ENCODE measurements around the gene ARHGAP31.
A peak's percentile ranks its signal among the peaks of the same experiment; 100 is the strongest.
"Not testable (repeated sequence)": the region's sequence is repeated elsewhere in the genome, so short reads cannot be mapped to it uniquely, and the experiment has no call there.

Gene ARHGAP31

GRCh38 chr3:119322021-119322834 lies 28.0 kb downstream of the ARHGAP31 start:
- no peak for DNase-seq

- peak; percentile 92 for DNase-seq
These were observed 28.9 kb downstream of the ARHGAP31 start for GRCh38 chr3:119322835-119323722.

GRCh38 chr3:119323723-119324085 lies 29.5 kb downstream of the ARHGAP31 start:
- no peak for DNase-seq

GRCh38 chr3:119324899-119325298 lies 30.7 kb downstream of the ARHGAP31 start:
- DNase-seq, result no peak

- no peak for DNase-seq
These were observed 32.8 kb downstream of the ARHGAP31 start for GRCh38 chr3:119326976-119327375.

GRCh38 chr3:119329551-119329950 lies 35.4 kb downstream of the ARHGAP31 start:
- peak; percentile 42 for DNase-seq

- DNase-seq, result no peak
These were observed 36.0 kb downstream of the ARHGAP31 start for GRCh38 chr3:119330181-119330580.

- DNase-seq, result no peak
These were observed 36.7 kb downstream of the ARHGAP31 start for GRCh38 chr3:119330858-119331257.

GRCh38 chr3:119331661-119332060 lies 37.5 kb downstream of the ARHGAP31 start:
- no peak for DNase-seq

GRCh38 chr3:119333773-119334509 lies 39.8 kb downstream of the ARHGAP31 start:
- peak; percentile 49 for DNase-seq

- DNase-seq, result no peak
These were observed 42.6 kb downstream of the ARHGAP31 start for GRCh38 chr3:119336823-119337222.

GRCh38 chr3:119337407-119337806 lies 43.2 kb downstream of the ARHGAP31 start:
- not testable (repeated sequence) for DNase-seq

GRCh38 chr3:119338754-119339153 lies 44.6 kb downstream of the ARHGAP31 start:
- no peak for DNase-seq

GRCh38 chr3:119340014-119340413 lies 45.8 kb downstream of the ARHGAP31 start:
- no peak for DNase-seq

GRCh38 chr3:119340446-119340845 lies 46.3 kb downstream of the ARHGAP31 start:
- DNase-seq, result no peak

- DNase-seq, result no peak
These were observed 48.0 kb downstream of the ARHGAP31 start for GRCh38 chr3:119342176-119342575.

- no peak for DNase-seq
These were observed 49.5 kb downstream of the ARHGAP31 start for GRCh38 chr3:119343719-119344118.

GRCh38 chr3:119346076-119346496 lies 51.9 kb downstream of the ARHGAP31 start:
- DNase-seq, result no peak

GRCh38 chr3:119347036-119347435 lies 52.9 kb downstream of the ARHGAP31 start:
- DNase-seq, result no peak

- no peak for DNase-seq
These were observed 55.3 kb downstream of the ARHGAP31 start for GRCh38 chr3:119349354-119350041.

GRCh38 chr3:119350114-119350513 lies 55.9 kb downstream of the ARHGAP31 start:
- peak; percentile 51 for DNase-seq

- DNase-seq, result no peak
These were observed 57.4 kb downstream of the ARHGAP31 start for GRCh38 chr3:119351581-119351980.

All from right hindlimb (tissue), 1 donor.